H9 (cell line): ENCODE data around the gene DNAH8. TPM values are rescaled to one million over a fixed set of nuclear protein-coding genes. Genes with fewer than 3 reads are reported as not detected.

Experiments
- DNase-seq: peaks from one replicate; pipeline ENCODE4 v3.0.0-alpha.2; 2017
- H2AFZ ChIP-seq: one replicate; pipeline ENCODE4 v1.6.1; 2013; ENCODE audit warnings: mild to moderate bottlenecking, low read length, control low read depth, moderate library complexity
- H2AK5ac ChIP-seq: 2 replicates; pipeline ENCODE4 v1.6.1; 2013; ENCODE audit warnings: low read length, control low read depth, mixed read lengths; ENCODE audit not compliant: insufficient read length
- H2BK120ac ChIP-seq: one replicate; pipeline ENCODE4 v1.6.1; 2013; ENCODE audit warnings: low read depth, mild to moderate bottlenecking, low read length, control low read depth, inconsistent platforms; ENCODE audit not compliant: poor library complexity, severe bottlenecking
- H2BK12ac ChIP-seq: 2 replicates; pipeline ENCODE4 v1.6.1; 2013; ENCODE audit warnings: low read length, control low read depth, mixed read lengths, low read depth; ENCODE audit not compliant: insufficient read length
- H2BK15ac ChIP-seq: 2 replicates; pipeline ENCODE4 v1.6.1; 2013; ENCODE audit warnings: low read depth, low read length, control low read depth
- H2BK20ac ChIP-seq: one replicate; pipeline ENCODE4 v1.6.1; 2013; ENCODE audit warnings: low read depth, mild to moderate bottlenecking, low read length, control low read depth, inconsistent platforms; ENCODE audit not compliant: poor library complexity, severe bottlenecking
- H2BK5ac ChIP-seq: 2 replicates; pipeline ENCODE4 v1.6.1; 2013; ENCODE audit warnings: low read length, control low read depth, mixed read lengths; ENCODE audit not compliant: insufficient read length
- H3K14ac ChIP-seq: 2 replicates; pipeline ENCODE4 v1.6.1; 2013; ENCODE audit warnings: low read length, control low read depth; ENCODE audit not compliant: insufficient read depth
- H3K18ac ChIP-seq: 2 replicates; pipeline ENCODE4 v1.6.1; 2013; ENCODE audit warnings: low read depth, mild to moderate bottlenecking, mixed read lengths, low read length, control low read depth; ENCODE audit not compliant: insufficient read length
- H3K23ac ChIP-seq: 2 replicates; pipeline ENCODE4 v1.6.1; 2013; ENCODE audit warnings: low read length, control low read depth, mixed read lengths, low read depth; ENCODE audit not compliant: insufficient read length
- H3K23me2 ChIP-seq: 2 replicates; pipeline ENCODE4 v1.6.1; 2013; ENCODE audit warnings: low read depth, mild to moderate bottlenecking, mixed read lengths, low read length, control low read depth; ENCODE audit not compliant: insufficient read length, poor library complexity, severe bottlenecking
- H3K27ac ChIP-seq: 2 replicates; pipeline ENCODE4 v1.5.1; 2013; ENCODE audit warnings: low read length, control low read depth, mixed read lengths, low read depth; ENCODE audit not compliant: insufficient read length
- H3K27me3 ChIP-seq: 2 replicates; pipeline ENCODE4 v1.6.1; 2013; ENCODE audit warnings: low read length, control low read depth, inconsistent platforms; ENCODE audit not compliant: insufficient read depth
- H3K4ac ChIP-seq: 2 replicates; pipeline ENCODE4 v1.6.1; 2013; ENCODE audit warnings: low read depth, mild to moderate bottlenecking, control low read depth, inconsistent platforms, low read length, moderate library complexity
- H3K4me1 ChIP-seq: 2 replicates; pipeline ENCODE4 v1.6.1; 2013; ENCODE audit warnings: low read length, control low read depth, inconsistent platforms; ENCODE audit not compliant: insufficient read depth
- H3K4me2 ChIP-seq: 2 replicates; pipeline ENCODE4 v1.6.1; 2013; ENCODE audit warnings: low read length, control low read depth, mixed read lengths; ENCODE audit not compliant: insufficient read length, insufficient read depth
- H3K56ac ChIP-seq: 2 replicates; pipeline ENCODE4 v1.6.1; 2013; ENCODE audit warnings: low read depth, mild to moderate bottlenecking, mixed read lengths, low read length, control low read depth; ENCODE audit not compliant: insufficient read length
- H3K79me1 ChIP-seq: 2 replicates; pipeline ENCODE4 v1.6.1; 2013; ENCODE audit warnings: low read depth, mild to moderate bottlenecking, moderate library complexity, low read length, control low read depth, inconsistent platforms; ENCODE audit not compliant: insufficient read depth, poor library complexity, severe bottlenecking
- H3K79me2 ChIP-seq: 2 replicates; pipeline ENCODE4 v1.6.1; 2013; ENCODE audit warnings: low read length, control low read depth, inconsistent platforms; ENCODE audit not compliant: insufficient read depth
- H3K9ac ChIP-seq: 2 replicates; pipeline ENCODE4 v1.6.1; 2013; ENCODE audit warnings: low read length, control low read depth, mixed read lengths; ENCODE audit not compliant: insufficient read length; ENCODE audit errors: extremely low read depth
- H3K9me3 ChIP-seq: one replicate; pipeline ENCODE4 v1.6.1; 2013; ENCODE audit warnings: low read depth, low read length, inconsistent platforms; ENCODE audit not compliant: control insufficient read depth
- H3T11ph ChIP-seq: one replicate; pipeline ENCODE4 v1.6.1; 2013; ENCODE audit warnings: mild to moderate bottlenecking, low read length, control low read depth, inconsistent platforms
- H4K20me1 ChIP-seq: one replicate; pipeline ENCODE4 v1.6.1; 2013; ENCODE audit not compliant: control insufficient read depth, insufficient read length, insufficient read depth
- H4K5ac ChIP-seq: 2 replicates; pipeline ENCODE4 v1.6.1; 2013; ENCODE audit warnings: low read depth, mild to moderate bottlenecking, mixed read lengths, low read length, control low read depth; ENCODE audit not compliant: insufficient read length
- H4K8ac ChIP-seq: replicated peaks from 2 replicates; pipeline ENCODE4 v1.6.1; 2013; ENCODE audit warnings: low read length, control low read depth, mixed read lengths, low read depth; ENCODE audit not compliant: insufficient read length
- H4K91ac ChIP-seq: 2 replicates; pipeline ENCODE4 v1.6.1; 2013; ENCODE audit warnings: low read depth, mild to moderate bottlenecking, moderate library complexity, mixed read lengths, low read length, control low read depth; ENCODE audit not compliant: insufficient read length
- H3K27ac Mint-ChIP-seq, 3 experiments: 2 replicates in 2 of 3; 3 replicates in 1 of 3; pipeline ENCODE4 v1.8.0; 2020 to 2021; ENCODE audit warnings: mixed read lengths in 3 of 3, mild to moderate bottlenecking in 1 of 3, moderate library complexity in 1 of 3
- H3K27me3 Mint-ChIP-seq: 2 replicates; pipeline ENCODE4 v1.8.0; 2021; ENCODE audit warnings: low read depth, mild to moderate bottlenecking, moderate library complexity, mixed read lengths
- H3K36me3 Mint-ChIP-seq, 3 experiments: 2 replicates in 2 of 3; 3 replicates in 1 of 3; pipeline ENCODE4 v1.8.0; 2020 to 2021; ENCODE audit warnings: low read depth in 3 of 3, mixed read lengths in 3 of 3; ENCODE audit not compliant: insufficient read depth in 1 of 3
- H3K4me1 Mint-ChIP-seq, 2 experiments: 2 replicates each; pipeline ENCODE4 v1.8.0; 2020; ENCODE audit warnings: mixed read lengths in 2 of 2
- H3K4me3 Mint-ChIP-seq, 2 experiments: 2 replicates in 1 of 2; 3 replicates in 1 of 2; pipeline ENCODE4 v1.8.0; 2020 to 2021; ENCODE audit warnings: mild to moderate bottlenecking in 2 of 2, mixed read lengths in 2 of 2, moderate library complexity in 1 of 2
- H3K9me3 Mint-ChIP-seq, 2 experiments: 2 replicates in 1 of 2; 3 replicates in 1 of 2; pipeline ENCODE4 v1.8.0; 2020; ENCODE audit warnings: mild to moderate bottlenecking in 2 of 2, mixed read lengths in 2 of 2, moderate library complexity in 1 of 2
- CTCF ChIP-seq: fragments of 200-600 bp; sonication (generic); conservative IDR thresholded peaks from 3 replicates; pipeline ENCODE4 v1.8.0; 2021; ENCODE audit warnings: antibody characterized with exemption, mild to moderate bottlenecking
- WGBS: extraction: QIAGEN DNeasy Blood & Tissue Kit; methylation state at CpG from one replicate; pipeline ENCODE4 v1.1.7; 2013; ENCODE audit warnings: missing lambda C conversion rate, low lambda C conversion rate, mixed read lengths; ENCODE audit not compliant: insufficient read length; ENCODE audit errors: extremely low coverage; 5-methylcytosine and 5-hydroxymethylcytosine counted together
- total RNA-seq: library from RNA; stranded (reverse); gene quantifications from 2 replicates; pipeline ENCODE4 v1.2.1, GENCODE V29; 2021

DNAH8 gene
- total RNA-seq, 1 experiment from 2014 or later: not detected

DNA sequence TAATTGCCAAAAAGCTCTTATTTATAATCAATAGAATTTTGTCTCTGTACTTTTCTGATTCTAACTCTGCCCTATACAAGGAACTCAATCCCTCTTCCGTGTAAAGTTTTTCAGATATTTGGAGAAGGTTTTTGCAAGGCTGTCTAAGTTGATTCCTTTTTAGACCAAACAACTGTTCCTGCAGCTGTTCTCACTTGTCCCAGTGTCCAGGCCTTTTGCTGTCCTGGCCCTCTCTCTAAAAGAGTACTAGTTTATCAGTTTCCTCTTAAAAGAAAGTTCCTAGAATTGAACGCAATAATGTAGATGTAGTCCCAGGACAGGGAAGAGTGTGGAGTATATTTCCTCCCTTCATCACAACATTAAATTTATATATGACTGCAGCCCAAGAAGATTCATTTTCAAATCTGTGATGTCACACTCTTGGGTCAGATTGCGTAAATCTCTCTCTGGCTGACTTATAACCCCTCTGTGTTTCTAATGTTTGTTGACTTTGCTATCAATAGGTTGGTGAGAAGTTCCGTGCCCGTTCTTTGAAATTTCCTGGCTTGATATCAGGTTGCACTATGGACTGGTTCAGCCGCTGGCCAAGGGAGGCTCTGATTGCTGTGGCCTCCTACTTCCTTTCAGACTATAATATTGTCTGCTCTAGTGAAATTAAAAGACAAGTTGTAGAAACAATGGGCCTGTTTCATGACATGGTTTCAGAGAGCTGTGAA, 194.1 kb downstream of the DNAH8 start:
- Mint-ChIP-seq H3K4me1 (peaks cover 0 to 2% of the 10 kb centered on the region in 2 experiments; a peak in 1 of 4 replicates), H3K27me3 (peaks cover 7% of the 10 kb centered on the region), H3K4me3 (no peak overlapping the region), H3K27ac (no peak overlapping the region; a peak in 1 of 7 replicates), H3K36me3 (no peaks in the 10 kb centered on the region), H3K9me3 (no peaks in the 10 kb centered on the region)
- DNase-seq: no peak
- Histone ChIP-seq H3K23ac (no peak overlapping the region), H2BK12ac (no peak overlapping the region), H2AFZ (no peak overlapping the region), H2BK20ac (no peak overlapping the region), H3K23me2 (no peaks in the 10 kb centered on the region), H3K14ac (no peak overlapping the region), H3K4me2 (no peak overlapping the region), H3K56ac (no peak overlapping the region), H3K27me3 (no peaks in the 10 kb centered on the region), H3K4ac (no peak overlapping the region), H4K20me1 (no peaks in the 10 kb centered on the region), H3K27ac (no peak overlapping the region), H4K91ac (no peak overlapping the region), H4K8ac (no peak overlapping the region), H2BK5ac (no peak overlapping the region), H2BK120ac (no peak overlapping the region), H2BK15ac (no peak overlapping the region), H3T11ph (no peak overlapping the region), H4K5ac (no peak overlapping the region), H3K18ac (no peak overlapping the region), H2AK5ac (no peak overlapping the region), H3K4me1 (no peaks in the 10 kb centered on the region), H3K79me2 (no peaks in the 10 kb centered on the region), H3K79me1 (no peaks in the 10 kb centered on the region), H3K9ac (no peak overlapping the region), H3K9me3 (no peaks in the 10 kb centered on the region)
- TF ChIP-seq CTCF: no peak
- WGBS: no CpG with 5 or more reads among the region's 6 CpGs
